Raji (cell line): ENCODE results near the gene FER.

Experiments used
- POLR2A ChIP-seq: IDR thresholded peaks from 2 replicates; pipeline ENCODE4 v1.6.1; 2011; ENCODE audit warnings: low read depth, low read length, control low read depth; ENCODE audit not compliant: insufficient read depth

Gene FER

GRCh38 chr5:108822211-108822947, 74.7 kb downstream of the FER start:
- no peak for TF ChIP-seq POLR2A

GRCh38 chr5:108827131-108827530, 79.4 kb downstream of the FER start:
- TF ChIP-seq POLR2A, result no peak

- TF ChIP-seq POLR2A, result no peak
Observed at GRCh38 chr5:108830705-108831276, 83.1 kb downstream of the FER start.

GRCh38 chr5:108836492-108836891, 88.8 kb downstream of the FER start:
- TF ChIP-seq POLR2A, result no peak

- no peak for TF ChIP-seq POLR2A
Observed at GRCh38 chr5:108857905-108858304, 110.2 kb downstream of the FER start.

GRCh38 chr5:108858959-108859358, 111.3 kb downstream of the FER start:
- TF ChIP-seq POLR2A, result no peak

- no peak for TF ChIP-seq POLR2A
Observed at GRCh38 chr5:108862211-108862610, 114.5 kb downstream of the FER start.

GRCh38 chr5:108867656-108868055, 120.0 kb downstream of the FER start:
- no peak for TF ChIP-seq POLR2A

- no peak for TF ChIP-seq POLR2A
Observed at GRCh38 chr5:108869066-108869465, 121.4 kb downstream of the FER start.

GRCh38 chr5:108876451-108876850, 128.8 kb downstream of the FER start:
- no peak for TF ChIP-seq POLR2A

GRCh38 chr5:108878756-108879155, 131.1 kb downstream of the FER start:
- TF ChIP-seq POLR2A, result no peak

GRCh38 chr5:108881133-108881532, 133.4 kb downstream of the FER start:
- no peak for TF ChIP-seq POLR2A

GRCh38 chr5:108884736-108885135, 137.0 kb downstream of the FER start:
- no peak for TF ChIP-seq POLR2A

GRCh38 chr5:108898257-108898656, 150.6 kb downstream of the FER start:
- TF ChIP-seq POLR2A, result no peak

GRCh38 chr5:108898707-108899106, 151.0 kb downstream of the FER start:
- no peak for TF ChIP-seq POLR2A

GRCh38 chr5:108900668-108901067, 153.0 kb downstream of the FER start:
- TF ChIP-seq POLR2A, result no peak

- no peak for TF ChIP-seq POLR2A
Observed at GRCh38 chr5:108905805-108906204, 158.1 kb downstream of the FER start.

- TF ChIP-seq POLR2A, result no peak
Observed at GRCh38 chr5:108910627-108911026, 162.9 kb downstream of the FER start.

- no peak for TF ChIP-seq POLR2A
Observed at GRCh38 chr5:108911055-108911454, 163.4 kb downstream of the FER start.
